H4 (cell line): ENCODE data around the gene HOMER2. TPM values are rescaled to one million over a fixed set of nuclear protein-coding genes. Genes with fewer than 3 reads are reported as not detected.
"Not testable (repeated sequence)": the region's sequence is repeated elsewhere in the genome, so short reads cannot be mapped to it uniquely, and the experiment has no call there.

Source experiments
- DNase-seq: peaks from one replicate; pipeline ENCODE4 v3.0.0-alpha.2; 2015; ENCODE audit warnings: low spot score
- total RNA-seq: library from RNA; depleted of rRNA; stranded (reverse); fragments of >200 nt; shearing (Covaris generic); gene quantifications from 2 replicates; pipeline ENCODE4 v1.2.3, GENCODE V29; 2014

HOMER2 gene
- total RNA-seq, 1 experiment from 2014 or later, result 16.0 TPM

DNA sequence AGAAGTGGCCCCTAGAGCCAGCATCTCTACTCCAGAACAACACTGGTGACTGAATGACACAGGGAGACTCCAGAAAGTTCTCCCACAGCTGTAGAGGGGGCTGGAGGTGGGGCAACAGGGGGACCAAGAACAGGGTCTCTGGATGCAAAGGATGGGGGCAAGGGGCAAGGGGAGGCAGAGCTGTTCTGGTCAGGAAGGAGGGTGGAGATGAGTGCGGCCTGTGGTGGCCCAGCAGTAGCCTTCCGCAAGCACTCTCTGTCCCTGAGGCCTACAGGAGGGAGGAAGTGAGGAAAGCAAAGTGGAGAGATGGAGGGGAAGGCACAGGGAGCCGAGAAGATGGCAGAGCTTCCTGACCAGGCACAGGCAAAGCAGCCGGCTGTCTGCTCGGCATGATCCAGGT, 56.5 kb downstream of the HOMER2 start:
- no peak for DNase-seq

DNA sequence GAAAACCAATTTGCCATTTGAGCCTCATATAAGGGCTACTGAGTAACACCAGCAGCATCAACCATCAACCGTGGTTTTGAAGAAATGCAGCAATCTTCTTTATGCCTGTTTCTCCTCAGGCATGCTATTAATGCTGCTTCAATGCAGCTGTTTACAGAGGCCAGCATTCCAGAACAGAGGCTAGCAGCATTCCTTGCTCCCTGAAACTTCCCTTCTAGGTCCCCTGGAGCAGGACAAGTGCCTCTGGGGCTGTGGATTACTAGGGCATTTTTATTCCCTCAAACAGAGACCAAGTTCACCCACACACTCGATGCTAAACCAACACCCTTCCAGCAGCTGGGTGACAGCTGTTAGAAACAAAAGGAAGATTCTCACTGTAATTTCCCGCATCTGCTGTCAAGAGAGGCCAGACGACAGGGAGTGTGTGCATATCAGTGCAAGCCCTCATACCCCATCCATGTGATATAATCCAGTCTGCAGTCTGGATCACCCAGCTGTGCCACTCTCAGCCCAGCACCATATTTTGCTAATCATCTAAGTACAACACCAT, 57.5 kb downstream of the HOMER2 start:
- DNase-seq, result no peak

DNA sequence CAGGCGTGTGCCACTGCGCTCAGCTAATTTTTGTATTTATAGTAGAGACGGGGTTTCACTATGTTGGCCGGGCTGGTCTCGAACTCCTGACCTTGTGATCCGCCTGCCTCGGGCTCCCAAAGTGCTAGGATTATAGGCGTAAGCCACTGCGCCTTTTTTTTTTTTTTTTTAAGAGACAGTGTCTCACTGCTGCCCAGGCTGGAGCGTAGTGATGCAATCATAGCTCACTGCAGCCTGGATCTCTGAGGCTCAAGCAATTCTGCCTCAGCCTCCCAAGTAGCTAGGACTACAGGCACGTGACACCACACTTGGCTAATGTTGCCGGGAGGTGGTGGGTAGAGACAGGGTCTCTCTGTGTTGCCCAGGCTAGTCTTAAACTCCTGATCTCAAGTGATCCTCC, 59.0 kb downstream of the HOMER2 start:
- not testable (repeated sequence) for DNase-seq

DNA sequence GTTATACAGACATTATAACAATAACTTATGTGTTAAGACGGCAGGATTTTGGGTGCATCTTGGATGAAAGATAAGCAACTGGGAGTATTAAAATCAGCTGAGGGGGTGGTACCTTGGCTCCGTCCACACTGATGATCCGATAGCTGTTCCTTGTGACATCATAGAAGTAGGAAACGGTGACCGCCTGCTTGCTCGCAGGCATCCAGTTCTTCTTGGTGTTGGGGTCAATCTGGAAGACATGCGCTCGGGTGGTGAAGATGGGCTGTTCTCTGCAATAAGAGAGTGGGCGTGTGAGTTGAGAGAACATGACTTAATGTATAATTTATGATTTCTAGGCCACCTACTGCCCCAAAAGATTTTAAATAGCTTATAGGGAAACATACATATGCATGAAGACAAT, 59.9 kb downstream of the HOMER2 start:
- no peak for DNase-seq

DNA sequence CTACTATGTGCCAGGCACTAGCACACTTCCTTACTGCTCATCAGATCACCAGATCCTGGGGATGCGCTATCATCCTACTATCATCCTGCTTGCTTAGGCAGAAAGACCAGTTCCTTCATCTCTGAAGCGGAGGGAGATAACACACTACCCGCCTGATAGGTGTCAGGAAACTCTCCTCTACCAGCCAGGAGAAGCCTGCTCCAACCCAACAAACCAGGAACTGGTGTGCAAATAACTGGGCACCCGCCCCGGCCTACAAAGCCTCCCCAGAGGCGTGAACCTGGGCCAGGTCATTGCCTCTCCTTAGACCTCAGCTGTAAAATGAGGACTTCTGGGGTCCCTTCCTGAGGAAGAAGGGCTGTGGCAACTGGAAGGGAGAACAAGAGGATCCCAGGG, 61.5 kb downstream of the HOMER2 start:
- DNase-seq, result no peak

DNA sequence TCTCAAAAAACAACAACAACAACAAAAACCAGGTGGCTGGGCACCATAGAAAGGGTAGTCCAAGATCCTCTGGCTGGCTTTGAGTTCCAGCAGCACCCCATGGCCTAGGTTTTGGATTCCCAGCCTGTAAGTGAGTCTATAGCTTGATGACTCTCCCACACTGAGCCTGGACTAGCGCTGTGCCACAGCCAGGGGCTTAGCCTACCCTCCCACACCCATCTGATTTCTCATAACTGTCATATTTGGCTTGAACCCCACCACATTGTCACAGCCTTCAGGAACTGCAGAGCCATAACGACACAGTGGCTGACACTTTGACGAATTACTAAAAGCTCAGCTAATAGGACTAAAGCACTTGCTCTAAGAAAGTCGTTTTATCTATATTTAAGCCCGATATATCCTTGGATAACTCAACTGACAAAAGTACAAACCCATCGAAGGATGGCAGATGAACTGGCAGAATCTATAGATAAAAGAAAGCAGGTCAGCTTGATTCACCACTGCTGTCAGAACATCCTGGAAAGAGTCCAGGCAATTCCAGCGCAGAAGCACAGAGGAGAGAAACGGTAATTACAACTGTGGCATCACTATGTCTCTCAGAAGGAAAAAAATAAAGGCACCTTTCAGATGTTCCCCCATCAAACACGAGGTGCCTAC, 62.1 kb downstream of the HOMER2 start:
- no peak for DNase-seq

DNA sequence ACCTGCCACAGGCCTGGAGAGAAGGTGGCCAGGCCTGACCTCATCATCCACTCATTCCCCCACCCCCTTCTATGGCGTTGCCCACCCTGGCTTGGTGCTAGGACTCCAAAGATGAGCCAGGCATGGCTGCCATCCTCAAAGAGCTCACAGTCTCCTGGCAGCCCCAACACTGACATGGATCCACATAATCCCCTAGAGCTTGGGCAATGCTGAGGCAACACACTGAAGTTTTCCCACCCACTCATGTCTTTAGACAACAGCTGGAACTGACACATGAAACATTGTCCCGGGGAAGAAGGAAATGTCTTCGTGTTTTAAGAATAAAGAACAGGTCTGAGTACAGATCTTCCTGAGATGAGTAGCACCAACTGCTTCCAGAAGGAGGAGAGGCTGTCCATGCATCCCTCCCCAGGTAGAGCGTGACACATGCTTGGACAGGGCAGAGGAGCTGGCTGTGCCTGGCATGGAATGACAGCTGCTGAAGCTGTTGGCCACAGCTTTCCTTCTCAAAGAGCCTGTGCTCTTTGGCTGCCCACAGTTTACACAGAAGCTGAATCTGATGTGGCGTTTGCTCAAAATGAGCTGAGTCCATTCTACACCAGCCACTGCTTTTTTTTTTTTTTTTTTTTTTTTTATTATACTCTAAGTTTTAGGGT, 70.1 kb downstream of the HOMER2 start:
- no peak for DNase-seq

DNA sequence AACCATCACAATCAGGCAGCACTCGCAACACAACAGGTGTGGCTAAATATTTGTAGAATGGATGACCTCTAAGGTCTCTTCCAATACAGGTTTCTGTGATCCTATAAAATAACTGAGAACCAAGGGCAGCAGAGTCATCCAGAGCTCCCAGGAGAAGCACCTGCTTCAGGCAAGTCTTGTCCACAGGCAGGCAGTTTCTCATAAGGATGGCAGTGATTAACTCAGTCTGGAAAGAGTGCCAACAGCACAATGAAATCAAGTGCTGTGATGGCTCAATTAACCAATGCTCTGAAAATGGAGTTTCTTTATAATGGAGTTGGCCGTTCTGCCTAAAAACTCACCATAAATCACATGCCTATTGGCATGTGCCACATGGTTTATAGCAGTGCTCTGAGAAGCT, 70.8 kb downstream of the HOMER2 start:
- DNase-seq, result no peak

DNA sequence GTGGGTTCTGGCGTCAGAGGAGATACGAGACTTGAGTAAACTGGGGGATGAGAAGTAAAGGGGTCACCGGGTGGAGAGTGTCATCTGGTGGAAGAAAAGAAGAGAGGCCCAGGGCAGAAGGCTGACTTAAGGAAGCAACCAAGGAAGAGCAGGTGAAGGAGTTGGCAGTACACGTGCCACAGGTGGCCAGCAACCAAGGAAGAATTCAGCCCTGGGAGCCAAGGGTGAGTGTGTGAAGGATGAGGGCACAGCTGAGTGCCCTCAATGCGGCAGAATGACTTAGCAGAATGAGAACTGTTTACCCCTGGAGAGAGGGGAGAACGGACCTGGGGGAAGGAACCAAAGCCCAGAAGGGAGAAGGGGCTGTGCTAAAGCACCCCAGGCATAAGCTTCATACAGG, 71.8 kb downstream of the HOMER2 start:
- DNase-seq, result no peak

DNA sequence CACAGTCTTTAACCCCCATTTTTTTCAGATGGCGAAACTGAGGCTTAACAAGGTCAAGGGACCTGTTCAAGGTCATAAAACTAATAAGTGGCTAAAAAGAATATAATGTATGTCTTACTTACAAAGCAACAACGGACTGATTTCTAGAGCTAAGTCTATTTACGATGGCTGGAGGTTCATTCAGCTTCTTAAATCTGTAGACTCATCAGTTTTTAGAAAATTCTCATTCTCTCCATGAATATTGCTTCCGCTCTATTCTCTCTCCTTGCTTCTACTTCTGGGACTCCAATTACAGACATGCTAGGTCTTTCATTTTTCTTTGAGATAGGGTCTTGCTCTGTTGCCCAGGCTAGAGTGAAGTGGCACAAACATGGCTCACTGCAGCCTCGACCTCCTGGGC, 74.2 kb downstream of the HOMER2 start:
- no peak for DNase-seq

DNA sequence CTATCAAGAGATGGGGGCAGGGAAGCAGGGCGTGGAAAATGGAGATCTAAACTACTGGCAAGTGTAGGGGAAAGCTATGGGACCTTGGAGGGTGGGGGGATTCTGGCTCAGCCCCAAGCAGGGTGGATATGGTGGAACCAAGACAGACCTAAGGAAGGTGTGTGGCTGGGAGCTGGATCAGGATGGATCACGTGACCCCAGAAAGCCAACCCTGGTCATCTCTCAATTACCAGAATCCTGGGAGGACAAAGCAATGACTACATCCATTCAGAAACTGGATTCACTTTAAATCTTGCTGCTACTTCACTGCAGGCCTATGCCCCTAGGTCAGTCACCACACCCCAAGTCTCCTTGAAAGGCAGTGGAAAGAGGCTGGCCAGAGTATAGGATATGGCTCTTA, 74.7 kb downstream of the HOMER2 start:
- no peak for DNase-seq

DNA sequence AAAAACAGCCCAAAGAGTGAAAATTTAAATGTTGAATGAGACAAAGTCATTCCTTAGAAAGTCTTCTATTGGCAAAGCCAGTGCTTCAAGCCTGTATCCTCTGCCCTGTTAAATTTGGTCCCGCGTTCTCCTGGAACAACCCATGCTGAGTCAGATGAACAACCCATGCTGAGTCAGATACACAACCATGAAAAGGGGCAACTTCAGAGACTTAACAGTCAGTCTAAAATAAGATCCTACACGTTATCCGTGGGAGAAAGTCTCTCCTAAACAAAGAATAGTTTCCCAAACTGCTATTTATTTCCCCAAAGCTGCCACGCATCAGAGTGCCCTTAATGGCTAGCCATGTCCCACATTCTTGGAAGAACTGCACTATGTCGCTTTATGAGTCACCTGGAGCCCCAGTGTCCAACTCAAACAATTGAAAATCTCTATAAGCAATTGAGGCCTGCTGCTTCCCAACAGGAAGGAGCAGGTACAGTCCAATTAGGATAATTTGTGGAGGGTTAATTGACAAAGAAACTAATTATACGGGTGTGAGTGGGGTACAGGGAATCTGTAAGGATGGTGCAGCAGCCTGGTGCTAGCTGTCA, 77.0 kb downstream of the HOMER2 start:
- no peak for DNase-seq

DNA sequence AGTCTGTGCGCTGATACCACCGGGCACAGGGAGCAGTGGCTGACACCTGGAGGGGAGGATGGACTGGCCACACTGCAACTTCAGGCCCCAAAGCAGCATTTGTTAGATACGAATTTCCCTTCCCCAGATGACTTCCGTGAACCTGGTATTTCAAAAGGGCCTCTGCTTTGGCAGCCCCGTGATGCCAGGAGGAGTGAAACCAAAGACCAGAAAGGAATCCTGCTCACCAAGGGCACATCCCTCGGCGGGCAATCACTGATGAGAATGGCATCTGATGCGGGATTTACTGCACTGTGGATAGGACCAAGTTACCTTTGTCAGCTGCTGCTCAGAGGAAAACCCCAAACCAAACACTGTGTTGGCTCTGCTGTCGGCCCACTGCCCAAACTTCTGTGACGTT, 77.6 kb downstream of the HOMER2 start:
- DNase-seq, result no peak

DNA sequence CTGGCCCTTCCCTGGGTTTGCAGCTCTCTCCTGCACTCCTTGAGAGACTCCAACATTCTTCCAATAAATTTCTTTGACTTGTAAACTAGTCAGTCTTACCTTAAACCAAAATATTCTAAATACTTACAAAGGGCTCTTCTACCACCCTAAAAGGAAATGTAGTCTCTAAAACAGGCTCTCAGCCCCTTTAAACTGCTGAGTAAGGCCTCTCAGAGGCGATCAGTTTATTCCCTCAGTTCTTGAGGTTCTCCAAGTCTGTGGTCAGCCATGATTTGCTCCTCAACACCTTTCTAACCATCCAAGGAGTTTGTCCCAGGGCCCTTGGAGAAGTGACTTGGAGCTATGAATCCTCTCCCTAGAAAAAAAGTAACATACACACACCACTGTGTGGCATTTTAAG, 78.3 kb downstream of the HOMER2 start:
- DNase-seq, result no peak

DNA sequence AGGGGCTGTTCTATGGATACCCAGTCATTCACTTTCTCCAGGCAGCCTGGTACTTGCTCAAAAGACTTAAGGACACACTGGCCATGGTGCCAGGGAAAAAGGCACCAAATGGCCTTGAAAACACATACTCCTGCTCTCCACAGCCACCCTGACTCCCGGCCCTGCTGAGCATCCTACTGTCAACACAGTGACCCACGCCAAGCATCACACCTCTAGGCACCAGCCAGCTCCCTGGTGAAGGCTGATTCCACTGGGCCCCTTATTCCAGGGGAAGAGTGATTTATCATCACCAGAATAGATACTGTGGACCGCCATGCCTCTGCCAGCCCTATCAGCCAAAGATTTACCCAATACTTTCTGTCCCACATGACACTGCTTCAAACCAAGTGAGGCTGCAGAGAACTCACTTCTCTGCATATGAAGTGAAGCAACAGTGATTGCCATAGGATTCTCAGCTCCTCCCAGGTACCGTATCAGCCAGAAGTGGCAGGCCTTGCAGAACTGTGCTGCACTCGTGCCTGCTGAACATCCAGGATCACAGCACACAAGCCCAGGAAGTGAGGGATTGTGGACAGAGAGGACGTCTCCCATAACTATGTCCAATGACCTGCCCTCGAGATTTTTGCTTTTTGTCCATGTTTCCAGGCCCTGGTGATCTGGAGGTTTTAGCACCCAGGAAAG, 79.4 kb downstream of the HOMER2 start:
- DNase-seq, result no peak

DNA sequence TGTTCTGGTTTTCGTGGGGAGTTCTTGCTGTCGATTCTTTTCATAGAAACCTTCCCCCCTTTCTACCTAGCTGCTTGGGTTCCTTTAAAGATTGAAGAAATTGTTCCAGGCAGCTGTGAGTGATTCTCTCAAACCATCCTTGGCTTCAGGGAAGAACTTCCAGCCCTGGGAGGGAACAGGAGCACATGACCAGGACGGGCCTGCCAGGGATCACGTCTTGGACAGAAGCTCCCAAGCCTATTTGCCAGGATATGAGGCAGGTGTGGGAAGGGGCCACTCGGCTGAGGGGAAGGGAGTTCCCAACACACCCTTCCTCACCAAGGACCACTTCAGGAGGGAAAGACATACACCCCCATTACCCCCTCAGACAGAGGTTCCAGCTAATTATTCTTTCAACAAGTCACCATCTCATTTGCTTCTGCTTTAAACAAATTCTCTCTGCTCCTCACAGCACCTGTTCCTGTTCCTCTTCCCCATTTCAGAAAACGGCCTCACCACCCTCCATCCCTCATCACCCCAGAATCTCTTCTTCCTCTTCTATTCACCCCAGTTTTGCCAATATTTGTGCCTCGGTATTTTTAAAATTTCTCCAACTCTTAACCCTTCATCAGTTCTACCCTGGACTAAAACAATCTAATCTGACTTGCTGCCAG, 80.6 kb downstream of the HOMER2 start:
- DNase-seq, result no peak

DNA sequence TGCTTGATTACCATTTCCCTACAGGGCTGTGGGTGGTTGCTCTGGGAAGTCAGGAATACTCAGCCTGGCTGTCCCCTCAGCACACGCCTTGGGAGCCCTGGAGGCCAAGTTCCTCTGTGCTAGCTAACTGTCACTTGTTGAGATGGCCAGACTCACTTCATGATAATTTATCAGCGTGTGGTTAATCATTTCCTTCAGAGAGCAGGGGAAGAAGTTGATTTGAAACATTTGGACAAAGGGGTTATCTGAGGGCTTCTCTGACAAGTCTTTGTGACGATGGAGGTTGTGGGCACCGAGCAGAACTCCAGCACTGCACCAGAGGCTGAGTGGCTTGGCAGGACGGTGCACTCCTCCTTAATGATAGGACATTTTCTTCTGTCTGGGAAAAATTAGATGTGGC, 81.2 kb downstream of the HOMER2 start:
- DNase-seq, result no peak

DNA sequence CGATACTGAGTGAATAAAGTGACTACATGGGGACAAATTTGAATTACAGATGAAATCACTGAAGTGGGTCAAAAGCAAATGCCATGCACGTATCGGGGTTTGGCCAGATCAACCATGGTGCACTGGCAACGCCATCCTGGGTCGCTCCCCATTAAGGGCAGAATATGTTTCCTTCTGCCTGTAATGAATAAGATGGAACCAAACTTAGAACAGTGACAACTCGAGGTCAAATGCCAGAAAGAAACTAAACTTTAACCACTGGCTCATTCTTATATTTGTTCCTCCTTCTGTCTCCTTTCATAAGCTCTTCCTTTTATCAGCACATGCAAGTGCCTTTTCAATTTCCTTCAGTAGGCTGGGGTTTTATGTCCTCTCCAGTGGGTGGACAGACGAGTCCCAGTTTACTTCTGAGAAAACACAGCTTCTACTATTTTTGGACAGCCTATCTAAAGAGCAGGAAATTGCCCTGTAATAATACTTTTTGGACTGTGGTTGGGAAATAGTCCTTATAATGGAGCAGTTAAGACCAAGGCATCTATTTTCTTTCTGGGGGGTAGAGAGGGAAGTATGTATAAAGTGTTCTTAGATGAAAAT, 81.7 kb downstream of the HOMER2 start:
- no peak for DNase-seq

DNA sequence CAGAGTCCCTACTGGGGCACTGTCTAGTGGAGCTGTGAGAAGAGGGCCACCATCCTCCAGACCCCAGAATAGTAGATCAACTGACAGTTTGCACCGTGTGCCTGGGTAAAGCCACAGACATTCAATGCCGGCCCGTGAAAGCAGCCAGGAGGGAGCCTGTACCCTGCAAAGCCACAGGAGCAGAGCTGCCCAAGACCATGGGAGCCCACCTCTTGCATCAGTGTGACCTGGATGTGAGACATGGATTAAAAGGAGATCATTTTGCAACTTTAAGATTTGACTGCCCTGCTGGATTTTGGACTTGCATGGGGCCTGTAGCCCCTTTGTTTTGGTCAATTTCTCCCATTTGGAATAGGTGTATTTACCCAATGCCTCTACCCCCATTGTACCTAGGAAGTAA, 86.5 kb downstream of the HOMER2 start:
- DNase-seq, result not testable (repeated sequence)

DNA sequence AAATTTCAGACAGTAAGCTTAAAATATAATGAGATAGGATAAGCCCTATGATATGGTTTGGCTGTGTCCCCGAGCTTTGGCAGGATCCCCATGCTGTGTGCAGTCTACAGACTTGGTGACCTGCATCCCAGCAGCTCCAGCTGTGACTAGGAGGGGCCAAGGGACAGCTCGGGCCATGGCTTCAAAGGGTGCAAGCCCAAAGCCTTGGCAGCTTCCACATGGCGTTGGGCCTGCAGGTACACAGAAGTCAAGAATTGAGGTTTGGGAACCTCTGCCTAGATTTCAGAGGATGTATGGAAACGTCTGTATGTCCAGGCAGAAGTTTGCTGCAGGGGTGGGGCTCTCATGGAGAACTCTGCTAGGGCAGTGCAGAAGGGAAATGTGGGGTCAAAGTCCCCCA, 86.9 kb downstream of the HOMER2 start:
- not testable (repeated sequence) for DNase-seq

DNA sequence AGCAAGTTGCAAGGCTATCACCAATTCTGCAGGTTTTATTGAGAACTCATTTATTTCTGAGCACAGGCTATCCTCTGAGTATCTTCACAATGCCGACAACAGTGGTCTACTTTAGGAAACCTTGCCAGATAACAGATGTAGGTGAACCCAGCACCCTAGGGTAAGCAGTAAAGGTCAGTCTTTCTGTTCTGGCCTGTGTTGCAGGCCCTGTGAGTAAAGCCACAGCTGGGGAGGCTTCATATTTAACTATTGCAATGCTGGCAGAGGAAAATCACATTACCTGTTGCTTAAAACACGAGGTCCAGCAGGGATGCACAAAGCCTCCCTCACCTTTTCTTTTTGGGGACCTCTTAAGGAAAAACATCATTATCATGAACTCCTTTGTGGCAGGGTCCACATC, 87.6 kb downstream of the HOMER2 start:
- DNase-seq, result no peak

DNA sequence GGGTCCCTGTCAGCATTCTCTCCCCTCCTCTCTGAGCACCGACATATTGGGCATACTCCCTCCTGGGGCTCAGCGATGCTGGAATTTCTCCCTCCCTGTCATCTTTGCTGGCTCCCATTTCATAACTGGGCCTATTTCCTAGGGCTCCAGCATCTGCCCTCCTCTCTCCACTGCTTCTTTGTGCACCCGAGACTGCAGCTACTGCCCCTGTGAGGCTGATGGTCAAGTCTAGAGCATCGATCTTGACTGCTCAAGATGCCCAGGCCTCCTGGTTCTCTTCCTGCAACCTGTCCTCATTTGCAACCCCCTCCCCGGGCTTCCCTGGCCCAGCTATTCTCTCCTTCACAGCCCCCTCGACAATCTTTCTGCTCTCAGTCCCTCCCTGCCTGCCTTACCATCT, 89.6 kb downstream of the HOMER2 start:
- DNase-seq, result no peak
